H1 (cell line): ENCODE measurements around the gene BAIAP2. TPM values are rescaled to one million over a fixed set of nuclear protein-coding genes. Genes with fewer than 3 reads are reported as not detected.

Experiments used
- CTCF ChIA-PET: fragments of 300-600 bp; sonication (Branson Sonifier 250); formaldehyde crosslinking; loops from one replicate; lab custom pipeline; 2021; ENCODE audit not compliant: partially characterized antibody; lab: Charles Lee
- POLR2A ChIA-PET: fragments of 300-600 bp; sonication (Branson Sonifier 250); formaldehyde crosslinking; loops from one replicate; lab custom pipeline; 2021; ENCODE audit warnings: inconsistent platforms; ENCODE audit not compliant: partially characterized antibody; lab: Charles Lee
- DNase-seq, 2 experiments: peaks; one replicate each; pipeline versions ENCODE4 v3.0.0 to v3.0.0-alpha.2; 2010 to 2022; ENCODE audit warnings: low spot score in 2 of 2, low read depth in 1 of 2, mixed read lengths in 1 of 2
- FAIRE-seq: peaks from 2 replicates; lab custom pipeline; 2011; peaks lifted over from hg19 to GRCh38; lab: Jason Lieb, UNC
- H2AFZ ChIP-seq: 2 replicates; pipeline ENCODE4 v1.8.1; 2012; ENCODE audit warnings: low read length, inconsistent platforms
- H2AK5ac ChIP-seq: 2 replicates; pipeline ENCODE4 v1.6.1; 2013; ENCODE audit warnings: low read depth, low read length
- H2BK120ac ChIP-seq: replicated peaks from 2 replicates; pipeline ENCODE3; 2013; ENCODE audit warnings: low read depth, low read length, inconsistent platforms
- H2BK12ac ChIP-seq: 2 replicates; pipeline ENCODE4 v1.6.1; 2013; ENCODE audit warnings: low read depth, low read length
- H2BK15ac ChIP-seq: 2 replicates; pipeline ENCODE4 v1.6.1; 2013; ENCODE audit warnings: low read length
- H2BK20ac ChIP-seq: 2 replicates; pipeline ENCODE4 v1.6.1; 2013; ENCODE audit warnings: low read length
- H2BK5ac ChIP-seq: 2 replicates; pipeline ENCODE4 v1.6.1; 2013; ENCODE audit warnings: low read depth, low read length
- H3K14ac ChIP-seq: 2 replicates; pipeline ENCODE4 v1.6.1; 2013; ENCODE audit warnings: inconsistent platforms; ENCODE audit not compliant: insufficient read length
- H3K18ac ChIP-seq: 2 replicates; pipeline ENCODE4 v1.6.1; 2013; ENCODE audit warnings: low read length; ENCODE audit errors: extremely low read depth
- H3K23ac ChIP-seq: 2 replicates; pipeline ENCODE4 v1.6.1; 2013; ENCODE audit warnings: inconsistent platforms; ENCODE audit not compliant: insufficient read length
- H3K23me2 ChIP-seq: 2 replicates; pipeline ENCODE4 v1.6.1; 2013; ENCODE audit warnings: low read depth, low read length
- H3K27ac ChIP-seq: 2 replicates; pipeline ENCODE4 v1.6.1; 2011; ENCODE audit warnings: low read depth, low read length, inconsistent platforms
- H3K27me3 ChIP-seq, 4 experiments: replicated peaks in 1 of 4; 1 replicate in 1 of 4; 2 replicates in 3 of 4; pipeline versions ENCODE4 v1.6.1 to v1.8.1; 2011 to 2013; ENCODE audit warnings: low read length in 3 of 4, mild to moderate bottlenecking in 3 of 4, inconsistent platforms in 2 of 4, mixed read lengths in 2 of 4, moderate library complexity in 1 of 4; ENCODE audit not compliant: control insufficient read depth in 3 of 4, insufficient read depth in 3 of 4; ENCODE audit errors: extremely low read depth in 1 of 4
- H3K36me3 ChIP-seq, 4 experiments: 2 replicates each; pipeline versions ENCODE4 v1.6.1 to v1.8.1; 2011 to 2013; ENCODE audit warnings: mild to moderate bottlenecking in 4 of 4, low read length in 3 of 4, moderate library complexity in 2 of 4, control low read depth in 1 of 4, inconsistent platforms in 1 of 4; ENCODE audit not compliant: insufficient read depth in 4 of 4, control insufficient read depth in 2 of 4
- H3K4ac ChIP-seq: replicated peaks from 2 replicates; pipeline ENCODE3; 2013; ENCODE audit warnings: low read length, low read depth, mixed read lengths, inconsistent platforms; ENCODE audit not compliant: insufficient read length
- H3K4me1 ChIP-seq, 4 experiments: replicated peaks in 1 of 4; 1 replicate in 1 of 4; 2 replicates in 3 of 4; pipeline versions ENCODE4 v1.6.1 to v1.8.1; 2011 to 2013; ENCODE audit warnings: low read length in 3 of 4, inconsistent platforms in 2 of 4, mixed read lengths in 1 of 4; ENCODE audit not compliant: insufficient read depth in 4 of 4, control insufficient read depth in 3 of 4
- H3K4me2 ChIP-seq, 2 experiments: 2 replicates each; pipeline versions ENCODE4 v1.6.1 to v1.8.1; 2011 to 2013; ENCODE audit warnings: low read depth in 2 of 2, low read length in 2 of 2, control low read depth in 1 of 2, inconsistent platforms in 1 of 2, mild to moderate bottlenecking in 1 of 2; ENCODE audit not compliant: insufficient read depth in 1 of 2
- H3K4me3 ChIP-seq, 4 experiments: fragments of 200-600, 300-600 bp in 1 of 4; sonication (generic), shearing (Covaris generic), sonication (Bioruptor Twin) in 1 of 4; 2 replicates each; pipeline versions ENCODE4 v1.5.1 to v1.8.1; 2011 to 2016; ENCODE audit warnings: low read length in 4 of 4, low read depth in 3 of 4, control low read depth in 2 of 4, inconsistent platforms in 2 of 4, mild to moderate bottlenecking in 2 of 4, mixed read lengths in 1 of 4, moderate library complexity in 1 of 4; ENCODE audit not compliant: insufficient read depth in 2 of 4; ENCODE audit errors: extremely low read depth in 1 of 4
- H3K56ac ChIP-seq: replicated peaks from 2 replicates; pipeline ENCODE3; 2013; ENCODE audit warnings: low read depth, mild to moderate bottlenecking, mixed read lengths, low read length, inconsistent platforms; ENCODE audit not compliant: insufficient read length
- H3K79me1 ChIP-seq: 2 replicates; pipeline ENCODE4 v1.6.1; 2013; ENCODE audit warnings: low read depth, low read length, control low read depth
- H3K79me2 ChIP-seq, 2 experiments: 2 replicates each; pipeline versions ENCODE4 v1.6.1 to v1.8.1; 2012 to 2013; ENCODE audit warnings: low read length in 2 of 2, mild to moderate bottlenecking in 2 of 2, inconsistent platforms in 1 of 2; ENCODE audit not compliant: insufficient read depth in 2 of 2, control insufficient read depth in 1 of 2
- H3K9ac ChIP-seq, 4 experiments: replicated peaks in 1 of 4; 1 replicate in 1 of 4; 2 replicates in 3 of 4; pipeline versions ENCODE4 v1.6.1 to v1.8.1; 2011 to 2013; ENCODE audit warnings: low read depth in 3 of 4, low read length in 3 of 4, control low read depth in 2 of 4, mild to moderate bottlenecking in 2 of 4, moderate library complexity in 2 of 4, inconsistent platforms in 1 of 4; ENCODE audit errors: extremely low read depth in 1 of 4
- H3K9me3 ChIP-seq, 2 experiments: 2 replicates each; pipeline versions ENCODE4 v1.6.1 to v1.8.1; 2012 to 2013; ENCODE audit warnings: mild to moderate bottlenecking in 2 of 2, moderate library complexity in 2 of 2, control low read depth in 1 of 2, inconsistent platforms in 1 of 2, low read depth in 1 of 2, low read length in 1 of 2, mixed read lengths in 1 of 2; ENCODE audit not compliant: insufficient read depth in 2 of 2
- H4K20me1 ChIP-seq, 2 experiments: replicated peaks in 1 of 2; 2 replicates each; pipeline versions ENCODE3 to v1.8.1; 2011 to 2013; ENCODE audit warnings: inconsistent platforms in 2 of 2, low read length in 2 of 2, mild to moderate bottlenecking in 1 of 2; ENCODE audit not compliant: insufficient read depth in 2 of 2, control insufficient read depth in 1 of 2
- H4K5ac ChIP-seq: 2 replicates; pipeline ENCODE4 v1.6.1; 2013; ENCODE audit warnings: low read length, low read depth, mixed read lengths, inconsistent platforms; ENCODE audit not compliant: insufficient read length
- H4K8ac ChIP-seq: 2 replicates; pipeline ENCODE4 v1.8.0; 2013; ENCODE audit warnings: mild to moderate bottlenecking, moderate library complexity, low read length, inconsistent platforms; ENCODE audit not compliant: insufficient read depth; ENCODE audit errors: extremely low read depth
- H4K91ac ChIP-seq: replicated peaks from 2 replicates; pipeline ENCODE3; 2013; ENCODE audit warnings: low read length, mixed read lengths, inconsistent platforms; ENCODE audit not compliant: insufficient read length
- HDAC6 ChIP-seq: IDR thresholded peaks from one replicate; pipeline ENCODE4 v1.7.1; 2012; ENCODE audit warnings: low read depth, mild to moderate bottlenecking, inconsistent platforms, low read length, moderate library complexity
- JUN ChIP-seq: IDR thresholded peaks from 2 replicates; pipeline ENCODE4 v1.6.1; 2011; ENCODE audit warnings: low read depth, mild to moderate bottlenecking, improper control_type of control experiment, low read length
- MAFK ChIP-seq: IDR thresholded peaks from 2 replicates; pipeline ENCODE4 v1.6.1; 2012; ENCODE audit warnings: low read depth, mild to moderate bottlenecking, improper control_type of control experiment, low read length
- SAP30 ChIP-seq: fragments of 300-600 bp; sonication (generic); IDR thresholded peaks from 2 replicates; pipeline ENCODE4 v1.7.1; 2012; ENCODE audit warnings: low read length, moderate library complexity, mild to moderate bottlenecking, inconsistent platforms; ENCODE audit not compliant: insufficient read depth, insufficient replicate concordance
- WGBS, 2 experiments: shearing (Covaris generic) in 1 of 2; methylation state at CpG; one replicate each; pipeline versions ENCODE4 v1.1.6 to v1.1.7; 2013 to 2015; ENCODE audit warnings: low lambda C conversion rate in 2 of 2, mixed read lengths in 2 of 2, inconsistent platforms in 1 of 2, low coverage in 1 of 2, missing lambda C conversion rate in 1 of 2; ENCODE audit not compliant: insufficient replicate concordance in 2 of 2, insufficient coverage in 1 of 2, insufficient read length in 1 of 2; ENCODE audit errors: extremely low coverage in 1 of 2, missing lambda C conversion rate in 1 of 2; 5-methylcytosine and 5-hydroxymethylcytosine counted together
- polyA plus RNA-seq, 7 experiments: library from polyadenylated mRNA; depleted of rRNA in 3 of 7; stranded (reverse) in 5 of 7; unstranded in 2 of 7; fragments of >200 nt in 5 of 7; fragments of 200-250 nt in 2 of 7; gene quantifications; 1 replicate in 5 of 7; 2 replicates in 1 of 7; 4 replicates in 1 of 7; pipeline versions ENCODE4 v1.2.1 to v1.2.3, GENCODE V29; 2011 to 2013; ENCODE audit warnings: missing spikeins in 2 of 7, mixed read lengths in 2 of 7
- total RNA-seq: library from RNA; stranded (reverse); fragmentation: NEBNext Ultra II Directional; extraction: Animal tissue kit (Norgen Biotek cat#: 25700); gene quantifications from 2 replicates; pipeline ENCODE4 v1.2.1, GENCODE V29; 2021

The BAIAP2 gene
- total and polyA plus RNA-seq, 2 of the 8 experiments (the other 6 are each of a cell fraction or from before 2014, with no cell fraction given), result 10.0 to 22.8 TPM

DNA sequence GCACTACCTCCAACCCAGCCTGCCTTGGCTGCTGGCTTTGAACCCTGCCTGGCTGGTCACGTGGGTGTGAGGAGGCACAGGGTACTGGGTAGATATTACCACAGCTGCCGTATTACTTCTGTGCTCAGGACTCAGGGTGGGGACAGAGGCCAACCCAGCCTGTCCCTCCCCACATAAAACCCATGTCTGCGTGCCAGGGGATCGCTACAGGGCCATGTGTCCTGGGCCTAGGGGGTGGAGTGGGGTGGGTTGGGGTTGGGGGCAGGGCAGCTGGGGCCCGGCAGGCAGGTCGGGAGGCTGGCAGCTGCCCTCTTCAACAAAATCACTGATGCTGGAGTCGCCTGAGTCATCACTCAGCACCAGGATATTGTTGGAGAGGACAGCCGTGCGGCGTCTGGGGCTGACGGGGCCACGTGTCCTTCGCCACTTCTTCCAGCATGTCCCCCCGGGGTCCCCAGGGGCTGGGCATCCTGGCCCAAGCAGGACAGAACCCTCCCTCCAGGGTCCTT, 90.7 kb downstream of the BAIAP2 start:
- Histone ChIP-seq H3K4me3 (no peak overlapping the region), H2AK5ac (no peak overlapping the region), H3K36me3 (no peaks in the 10 kb centered on the region), H3K27ac (no peak overlapping the region), H3K9ac (no peak overlapping the region), H3K56ac (no peak overlapping the region), H2BK12ac (0 out of 2 replicates have a peak overlapping the region, but pooled peaks have one; percentile 27), H3K4ac (no peak overlapping the region), H3K9me3 (no peaks in the 10 kb centered on the region), H2BK15ac (no peak overlapping the region), H3K23me2 (no peaks in the 10 kb centered on the region), H3K4me1 (peaks cover 0 to 8% (median 2%) of the 10 kb centered on the region in 4 experiments; a peak in 5 of 7 replicates), H3K23ac (no peak overlapping the region), H3K14ac (no peak overlapping the region), H2BK20ac (no peak overlapping the region), H3K79me2 (no peaks in the 10 kb centered on the region), H3K27me3 (peaks cover 0 to 11% (median 7%) of the 10 kb centered on the region in 4 experiments; a peak in 3 of 7 replicates), H2AFZ (no peak overlapping the region), H2BK5ac (no peak overlapping the region), H2BK120ac (no peak overlapping the region), H4K5ac (no peak overlapping the region), H3K79me1 (no peaks in the 10 kb centered on the region), H4K91ac (no peak overlapping the region), H4K8ac (no peak overlapping the region), H4K20me1 (peaks cover 0 to 3% of the 10 kb centered on the region in 2 experiments), H3K4me2 (no peak overlapping the region), H3K18ac (no peak overlapping the region)
- ChIA-PET POLR2A (no interaction called here), CTCF (interaction anchor here (1.1 kb wide), 1 partner anchor 19 kb away, joined by 3 read pairs; no protein-coding TSS in a partner anchor)
- TF ChIP-seq JUN (no peak), MAFK (no peak), HDAC6 (no peak), SAP30 (no peak)
- DNase-seq (no peak), FAIRE-seq (no peak)
- WGBS, 2 experiments, result 98% methylated on average over 11 of the region's 14 CpGs; no CpG with 5 or more reads in 1 of the 2 experiments
